ENCODE measurements around the gene BRD2.

Gene BRD2

GRCh38 chr6:32971581-32972352 is 3.4 kb downstream of the BRD2 start:
- Histone ChIP-seq H3K4me3 (replicated peaks; ENCODE audit: low read depth, low read length) (peak overlapping the region; percentile 98), H3K36me3 (ENCODE audit: control insufficient read depth, insufficient read depth, low read length) (peaks cover 35% of the 10 kb centered on the region)

GRCh38 chr6:32972353-32973143 is 4.2 kb downstream of the BRD2 start:
- peak overlapping the region; percentile 98 for H3K4me3 ChIP-seq (replicated peaks; ENCODE audit: low read depth, low read length)
- no peak for DNase-seq (ENCODE audit: extremely low read depth, insufficient read length)
- no peaks in the 10 kb centered on the region for H3K27me3 ChIP-seq (replicated peaks; ENCODE audit: control insufficient read depth, insufficient read depth, low read length)
- H3K36me3 ChIP-seq (ENCODE audit: control insufficient read depth, insufficient read depth, low read length) = peaks cover 41% of the 10 kb centered on the region
- TF ChIP-seq CTCF (IDR thresholded peaks at IDR 0.05; ENCODE audit: insufficient read depth, low read length, poor library complexity, severe bottlenecking) = no peak

More at GRCh38 chr6:32971581-32972352, 3.4 kb downstream of the BRD2 start:
- DNase-seq (ENCODE audit: extremely low read depth, insufficient read length) = peak; percentile 100
- no peaks in the 10 kb centered on the region for H3K27me3 ChIP-seq (replicated peaks; ENCODE audit: control insufficient read depth, insufficient read depth, low read length)
- no peak for TF ChIP-seq CTCF (IDR thresholded peaks at IDR 0.05; ENCODE audit: insufficient read depth, low read length, poor library complexity, severe bottlenecking)

GRCh38 chr6:32973144-32974015 is 5.0 kb downstream of the BRD2 start:
- H3K27me3 ChIP-seq (replicated peaks; ENCODE audit: control insufficient read depth, insufficient read depth, low read length) = no peaks in the 10 kb centered on the region
- peak overlapping the region; percentile 98 for H3K4me3 ChIP-seq (replicated peaks; ENCODE audit: low read depth, low read length)
- H3K36me3 ChIP-seq (ENCODE audit: control insufficient read depth, insufficient read depth, low read length) = peaks cover 49% of the 10 kb centered on the region
- no peak for DNase-seq (ENCODE audit: extremely low read depth, insufficient read length)
- TF ChIP-seq CTCF (IDR thresholded peaks at IDR 0.05; ENCODE audit: insufficient read depth, low read length, poor library complexity, severe bottlenecking) = no peak

GRCh38 chr6:32974016-32974333 is 5.6 kb downstream of the BRD2 start:
- DNase-seq (ENCODE audit: extremely low read depth, insufficient read length) = no peak
- TF ChIP-seq CTCF (IDR thresholded peaks at IDR 0.05; ENCODE audit: insufficient read depth, low read length, poor library complexity, severe bottlenecking) = no peak
- no peaks in the 10 kb centered on the region for H3K27me3 ChIP-seq (replicated peaks; ENCODE audit: control insufficient read depth, insufficient read depth, low read length)
- peaks cover 54% of the 10 kb centered on the region for H3K36me3 ChIP-seq (ENCODE audit: control insufficient read depth, insufficient read depth, low read length)
- peak overlapping the region; percentile 98 for H3K4me3 ChIP-seq (replicated peaks; ENCODE audit: low read depth, low read length)

- Histone ChIP-seq H3K27me3 (replicated peaks; ENCODE audit: control insufficient read depth, insufficient read depth, low read length) (no peaks in the 10 kb centered on the region), H3K36me3 (ENCODE audit: control insufficient read depth, insufficient read depth, low read length) (peaks cover 61% of the 10 kb centered on the region), H3K4me3 (replicated peaks; ENCODE audit: low read depth, low read length) (peak overlapping the region; percentile 98)
- no peak for TF ChIP-seq CTCF (IDR thresholded peaks at IDR 0.05; ENCODE audit: insufficient read depth, low read length, poor library complexity, severe bottlenecking)
- DNase-seq (ENCODE audit: extremely low read depth, insufficient read length) = no peak
Observed at GRCh38 chr6:32974541-32975308, 6.3 kb downstream of the BRD2 start.
